Body of pancreas (tissue), 4 donors: ENCODE data around the gene MSI2.

Experiments used
- CTCF ChIP-seq, 7 experiments: fragments of 450-650 bp in 4 of 7; fragments of 200-600 bp in 3 of 7; sonication (generic) in 3 of 7; IDR thresholded peaks; one replicate each; pipeline ENCODE4 v1.5.1; 2016 to 2019; ENCODE audit warnings: antibody characterized with exemption in 7 of 7
- POLR2A ChIP-seq, 3 donors: fragments of 450-650 bp; IDR thresholded peaks; one replicate each; pipeline ENCODE4 v1.6.1; 2016; ENCODE audit warnings: antibody characterized with exemption in 3 of 3, mild to moderate bottlenecking in 2 of 3

GRCh38 chr17:57541472-57542394, 285.4 kb downstream of the MSI2 start:
- no peak for TF ChIP-seq CTCF (IDR thresholded peaks at IDR 0.05)
- TF ChIP-seq POLR2A (IDR thresholded peaks at IDR 0.05): no peak
